Activated CD8-positive, alpha-beta T cell treated with anti-CD3 and anti-CD28 coated beads, Interleukin-2, amount 10 ng/mL, durations not matched to agents 7 days and 5 days (primary cell): ENCODE results near the gene KPTN. TPM values are rescaled to one million over a fixed set of nuclear protein-coding genes. Genes with fewer than 3 reads are reported as not detected.

Experiments
- ATAC-seq: fragments of 150-1000 bp; cut with Tn5 transposase; one replicate; pipeline ENCODE4 v1.10.0; 2021; ENCODE audit warnings: moderate library complexity
- CTCF ChIA-PET: fragments of 350-600 bp; sonication (Branson Sonifier 250); formaldehyde crosslinking; loops from one replicate; lab custom pipeline; 2021; ENCODE audit warnings: antibody characterized with exemption; lab: Charles Lee
- POLR2A ChIA-PET: fragments of 350-600 bp; sonication (Branson Sonifier 250); formaldehyde crosslinking; loops from one replicate; lab custom pipeline; 2021; ENCODE audit warnings: antibody characterized with exemption; lab: Charles Lee
- DNase-seq: peaks from one replicate; pipeline ENCODE4 v3.0.0-alpha.2; 2020
- H3K27ac Mint-ChIP-seq: one replicate; pipeline ENCODE4 v1.8.0; 2021; ENCODE audit warnings: mild to moderate bottlenecking, mixed read lengths
- H3K27me3 Mint-ChIP-seq: one replicate; pipeline ENCODE4 v1.8.0; 2021; ENCODE audit warnings: low read depth, mixed read lengths
- H3K36me3 Mint-ChIP-seq: one replicate; pipeline ENCODE4 v1.8.0; 2021; ENCODE audit warnings: low read depth, mixed read lengths
- H3K4me1 Mint-ChIP-seq: one replicate; pipeline ENCODE4 v1.8.0; 2021; ENCODE audit warnings: low read depth, mixed read lengths
- H3K4me3 Mint-ChIP-seq: one replicate; pipeline ENCODE4 v1.8.0; 2021; ENCODE audit warnings: mild to moderate bottlenecking, mixed read lengths
- H3K9me3 Mint-ChIP-seq: one replicate; pipeline ENCODE4 v1.8.0; 2022; ENCODE audit warnings: mixed read lengths; ENCODE audit not compliant: insufficient read depth
- total RNA-seq, 2 experiments: library from RNA; stranded (reverse); gene quantifications; one replicate each; pipeline ENCODE4 v1.2.3, GENCODE V29; 2021

The KPTN gene
- total RNA-seq, 2 experiments from 2014 or later = 12.6 to 13.0 TPM

GRCh38 chr19:47461876-47462275, 22.1 kb downstream of the KPTN start:
- H3K27me3 Mint-ChIP-seq = peaks cover 14% of the 10 kb centered on the region
- no peaks in the 10 kb centered on the region for H3K9me3 Mint-ChIP-seq
- DNase-seq (no peak), ATAC-seq (no peak)
- no peak overlapping the region for H3K27ac Mint-ChIP-seq
- no peaks in the 10 kb centered on the region for H3K4me1 Mint-ChIP-seq
- CTCF ChIA-PET = no interaction called here
- no peaks in the 10 kb centered on the region for H3K36me3 Mint-ChIP-seq
- no peak overlapping the region for H3K4me3 Mint-ChIP-seq
- POLR2A ChIA-PET = no interaction called here

GRCh38 chr19:47459477-47459876, 24.5 kb downstream of the KPTN start:
- H3K4me1 Mint-ChIP-seq = no peaks in the 10 kb centered on the region
- no peak overlapping the region for H3K27ac Mint-ChIP-seq
- ChIA-PET CTCF (interaction anchor here (1.1 kb wide), 1 partner anchor 23 kb away, joined by 3 read pairs; no protein-coding TSS in a partner anchor), POLR2A (no interaction called here)
- no peak overlapping the region for H3K4me3 Mint-ChIP-seq
- no peak for ATAC-seq
- H3K9me3 Mint-ChIP-seq = no peaks in the 10 kb centered on the region
- H3K27me3 Mint-ChIP-seq = peaks cover 28% of the 10 kb centered on the region
- DNase-seq = no peak
- H3K36me3 Mint-ChIP-seq = no peaks in the 10 kb centered on the region

GRCh38 chr19:47458672-47459071, 25.3 kb downstream of the KPTN start:
- Mint-ChIP-seq H3K27ac (no peak overlapping the region), H3K9me3 (no peaks in the 10 kb centered on the region), H3K36me3 (no peaks in the 10 kb centered on the region), H3K4me1 (no peaks in the 10 kb centered on the region), H3K4me3 (no peak overlapping the region), H3K27me3 (peaks cover 30% of the 10 kb centered on the region)
- DNase-seq (no peak), ATAC-seq (no peak)
- CTCF ChIA-PET = no interaction called here
- POLR2A ChIA-PET = no interaction called here

GRCh38 chr19:47456721-47457474, 27.1 kb downstream of the KPTN start:
- no peak for DNase-seq
- H3K4me3 Mint-ChIP-seq = no peak overlapping the region
- no peaks in the 10 kb centered on the region for H3K4me1 Mint-ChIP-seq
- ATAC-seq = no peak
- peaks cover 33% of the 10 kb centered on the region for H3K27me3 Mint-ChIP-seq
- ChIA-PET POLR2A (no interaction called here), CTCF (no interaction called here)
- no peak overlapping the region for H3K27ac Mint-ChIP-seq
- no peaks in the 10 kb centered on the region for H3K36me3 Mint-ChIP-seq
- no peaks in the 10 kb centered on the region for H3K9me3 Mint-ChIP-seq

GRCh38 chr19:47450478-47450877, 33.5 kb downstream of the KPTN start:
- ATAC-seq = no peak
- Mint-ChIP-seq H3K36me3 (peaks cover 2% of the 10 kb centered on the region), H3K27me3 (peaks cover 55% of the 10 kb centered on the region), H3K4me3 (no peak overlapping the region), H3K27ac (no peak overlapping the region), H3K4me1 (peaks cover 22% of the 10 kb centered on the region), H3K9me3 (no peaks in the 10 kb centered on the region)
- ChIA-PET POLR2A (interaction anchor here (0.9 kb wide), 1 partner anchor 176 kb away, joined by 3 read pairs; no protein-coding TSS in a partner anchor), CTCF (no interaction called here)
- no peak for DNase-seq

- no peaks in the 10 kb centered on the region for H3K9me3 Mint-ChIP-seq
- POLR2A ChIA-PET = no interaction called here
- peaks cover 40% of the 10 kb centered on the region for H3K4me1 Mint-ChIP-seq
- no peak overlapping the region for H3K4me3 Mint-ChIP-seq
- DNase-seq = no peak
- H3K27me3 Mint-ChIP-seq = peaks cover 53% of the 10 kb centered on the region
- CTCF ChIA-PET = interaction anchor here (1.1 to 2.8 kb wide), 3 partner anchors 9 to 35 kb away, joined by 3 to 14 read pairs (median 4); partner anchors contain the start of gene KPTN
- ATAC-seq = no peak
- peaks cover 2% of the 10 kb centered on the region for H3K36me3 Mint-ChIP-seq
- H3K27ac Mint-ChIP-seq = no peak overlapping the region
These were observed 35.7 kb downstream of the KPTN start for GRCh38 chr19:47448360-47448727.

GRCh38 chr19:47447470-47448359, 36.3 kb downstream of the KPTN start:
- Mint-ChIP-seq H3K36me3 (peaks cover 2% of the 10 kb centered on the region), H3K27me3 (peaks cover 59% of the 10 kb centered on the region), H3K4me1 (peaks cover 45% of the 10 kb centered on the region), H3K27ac (peak overlapping the region; percentile 18), H3K9me3 (no peaks in the 10 kb centered on the region), H3K4me3 (peak overlapping the region; percentile 53)
- ChIA-PET CTCF (interaction anchor here (1.1 to 3.6 kb wide), 4 partner anchors 9 to 36 kb away, joined by 3 to 28 read pairs (median 9); partner anchors contain the start of gene KPTN), POLR2A (no interaction called here)
- DNase-seq (peak; percentile 75), ATAC-seq (peak; percentile 71)

- peak overlapping the region; percentile 36 for H3K27ac Mint-ChIP-seq
- no peaks in the 10 kb centered on the region for H3K9me3 Mint-ChIP-seq
- peaks cover 45% of the 10 kb centered on the region for H3K4me1 Mint-ChIP-seq
- ChIA-PET POLR2A (interaction anchor here (0.6 to 1.0 kb wide), 2 partner anchors 10 to 838 kb away, joined by 3 to 4 read pairs; no protein-coding TSS in a partner anchor), CTCF (interaction anchor here (1.1 to 3.6 kb wide), 5 partner anchors 11 to 266 kb away, joined by 3 to 28 read pairs (median 5); partner anchors contain the start of gene KPTN)
- H3K27me3 Mint-ChIP-seq = peaks cover 63% of the 10 kb centered on the region
- ATAC-seq (peak; percentile 8), DNase-seq (peak; percentile 63)
- H3K4me3 Mint-ChIP-seq = peak overlapping the region; percentile 53
- H3K36me3 Mint-ChIP-seq = peaks cover 2% of the 10 kb centered on the region
These were observed 37.2 kb downstream of the KPTN start for GRCh38 chr19:47446534-47447469.

GRCh38 chr19:47445937-47446402, 38.0 kb downstream of the KPTN start:
- no peaks in the 10 kb centered on the region for H3K9me3 Mint-ChIP-seq
- peaks cover 2% of the 10 kb centered on the region for H3K36me3 Mint-ChIP-seq
- H3K27me3 Mint-ChIP-seq = peaks cover 60% of the 10 kb centered on the region
- H3K27ac Mint-ChIP-seq = peak overlapping the region; percentile 17
- peaks cover 45% of the 10 kb centered on the region for H3K4me1 Mint-ChIP-seq
- CTCF ChIA-PET = interaction anchor here (1.1 to 3.6 kb wide), 6 partner anchors 10 to 267 kb away, joined by 3 to 28 read pairs (median 4); partner anchors contain the start of gene KPTN
- ATAC-seq = peak; percentile 70
- POLR2A ChIA-PET = interaction anchor here (0.9 to 1.0 kb wide), 2 partner anchors 9 to 164 kb away, joined by 3 read pairs; no protein-coding TSS in a partner anchor
- H3K4me3 Mint-ChIP-seq = peak overlapping the region; percentile 36
- peak; percentile 79 for DNase-seq

GRCh38 chr19:47445527-47445926, 38.5 kb downstream of the KPTN start:
- H3K4me3 Mint-ChIP-seq = peak overlapping the region; percentile 36
- ChIA-PET CTCF (interaction anchor here (1.1 to 3.6 kb wide), 4 partner anchors 10 to 255 kb away, joined by 3 to 28 read pairs (median 4); no protein-coding TSS in a partner anchor), POLR2A (interaction anchor here (0.9 kb wide), 1 partner anchor 165 kb away, joined by 3 read pairs; no protein-coding TSS in a partner anchor)
- ATAC-seq (no peak), DNase-seq (no peak)
- H3K27me3 Mint-ChIP-seq = peaks cover 63% of the 10 kb centered on the region
- H3K9me3 Mint-ChIP-seq = no peaks in the 10 kb centered on the region
- peak overlapping the region; percentile 17 for H3K27ac Mint-ChIP-seq
- H3K36me3 Mint-ChIP-seq = peaks cover 2% of the 10 kb centered on the region
- H3K4me1 Mint-ChIP-seq = peaks cover 45% of the 10 kb centered on the region
